HG02588 (cell line): Measurements from ENCODE around the gene DOCK2.
A peak's percentile ranks its signal among the peaks of the same experiment; 100 is the strongest.
"Not testable (repeated sequence)": the region's sequence is repeated elsewhere in the genome, so short reads cannot be mapped to it uniquely, and the experiment has no call there.

Source experiments
- ATAC-seq: cut with Tn5 transposase; IDR thresholded peaks from one replicate; pipeline ENCODE4 v1.9.1; 2021; ENCODE audit warnings: mild to moderate bottlenecking, moderate library complexity; ENCODE audit not compliant: unreplicated experiment

Gene DOCK2

DNA sequence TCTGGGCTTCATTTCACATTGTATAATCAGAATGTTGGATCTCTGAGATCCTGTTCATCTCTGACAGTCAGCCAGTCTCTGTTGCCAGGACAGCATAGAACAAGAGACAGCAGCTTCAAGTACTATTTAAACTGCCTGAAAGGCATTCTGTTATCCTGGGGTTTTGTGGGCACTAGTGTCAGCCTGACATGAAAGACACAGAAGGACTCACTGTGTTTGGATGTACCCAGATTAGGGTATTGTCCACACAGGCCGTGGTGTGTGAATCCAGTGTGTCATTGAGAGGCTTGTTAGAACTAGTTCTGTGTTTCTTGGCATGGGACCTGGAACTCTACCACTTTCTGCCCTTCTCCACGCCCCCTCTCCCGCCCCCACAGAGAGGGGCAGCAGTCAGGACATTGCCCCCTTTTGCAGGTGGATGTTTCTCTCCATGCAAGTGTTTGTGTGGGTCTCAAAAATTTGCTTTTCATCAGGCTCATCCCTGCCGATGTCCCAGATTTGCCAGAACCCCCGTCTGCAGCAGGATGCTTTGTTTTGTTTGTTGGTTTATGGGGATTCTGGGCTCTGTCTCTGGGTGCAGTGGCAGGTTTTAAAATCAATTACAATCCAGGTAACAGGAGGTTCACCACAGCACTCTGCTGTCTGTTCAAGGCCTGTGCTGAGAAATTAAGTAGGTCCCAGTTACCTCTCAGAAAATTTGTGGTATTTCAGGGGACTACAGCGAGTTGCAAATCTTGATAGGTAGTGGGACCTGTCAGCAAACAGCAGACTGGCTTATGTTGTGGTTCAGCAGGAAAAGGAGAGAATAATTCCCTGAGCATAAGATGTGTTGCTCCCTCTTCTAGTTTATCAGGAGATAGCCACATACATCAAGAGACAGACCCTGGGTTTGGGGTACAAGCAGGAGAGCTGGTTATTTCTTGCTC lies 144.6 kb downstream of the DOCK2 start:
- ATAC-seq: no peak

- no peak for ATAC-seq
Measured at GRCh38 chr5:169785771-169786618, 148.9 kb downstream of the DOCK2 start.

DNA sequence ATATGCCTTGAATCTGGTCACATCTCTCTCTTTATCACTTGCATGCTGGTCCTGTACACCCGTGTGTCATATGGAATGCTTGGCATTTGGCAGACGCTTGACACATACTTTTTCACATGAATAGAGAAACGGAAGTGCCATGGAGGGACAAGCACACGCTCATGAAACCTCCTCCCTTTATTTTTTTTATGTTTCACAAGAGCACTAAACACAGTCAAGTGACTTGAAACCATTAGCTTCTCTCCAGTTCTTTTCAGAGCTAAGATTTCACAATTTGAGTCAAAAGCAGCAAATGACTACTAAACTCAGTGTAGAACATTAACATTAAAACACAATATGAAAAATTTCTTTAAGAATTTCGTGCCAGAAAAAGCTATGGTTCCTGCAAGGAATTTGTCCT lies 151.1 kb downstream of the DOCK2 start:
- ATAC-seq: no peak

- no peak for ATAC-seq
Measured at GRCh38 chr5:169789417-169789940, 152.4 kb downstream of the DOCK2 start.

DNA sequence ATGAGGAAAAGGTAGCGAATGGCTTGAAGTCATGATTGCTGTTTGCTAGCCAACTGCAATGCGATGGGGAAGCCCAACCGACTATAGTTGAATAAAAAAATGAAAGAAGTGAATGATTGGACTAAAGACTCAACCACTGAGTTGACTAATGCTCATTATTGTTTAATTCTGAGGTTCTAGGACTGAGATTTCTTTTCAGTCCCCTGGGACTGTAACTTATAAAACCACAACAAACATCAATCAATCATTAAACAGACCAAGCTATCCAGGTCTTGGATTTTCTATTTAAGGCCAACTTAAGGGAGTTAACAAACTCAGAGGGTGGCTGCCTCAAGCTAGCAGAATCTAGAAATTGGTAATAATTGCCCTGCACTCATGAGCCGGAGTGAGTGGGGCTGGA lies 154.2 kb downstream of the DOCK2 start:
- no peak for ATAC-seq

DNA sequence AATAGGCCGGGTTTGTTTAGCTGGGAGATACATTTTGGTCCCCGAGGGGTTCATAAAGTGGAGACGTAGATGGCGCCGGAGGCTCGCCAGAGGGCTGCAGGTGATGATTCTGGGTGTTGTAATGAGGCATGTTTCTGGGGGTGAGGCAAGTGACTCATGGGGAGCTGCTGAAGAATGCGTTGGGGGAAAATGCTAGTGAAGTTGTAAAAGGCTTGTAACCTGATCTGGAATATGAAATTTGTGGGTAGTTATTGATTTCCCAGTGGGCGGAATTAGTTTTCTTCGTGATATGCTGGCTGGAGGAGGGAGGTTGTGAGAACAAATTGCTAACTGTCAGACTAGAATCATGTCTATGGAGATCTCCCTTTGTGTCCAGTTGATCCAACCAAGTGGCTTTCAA lies 158.3 kb downstream of the DOCK2 start:
- ATAC-seq: no peak

- ATAC-seq: no peak
Measured at GRCh38 chr5:169796731-169797130, 159.7 kb downstream of the DOCK2 start.

- no peak for ATAC-seq
Measured at GRCh38 chr5:169797577-169797976, 160.5 kb downstream of the DOCK2 start.

- no peak for ATAC-seq
Measured at GRCh38 chr5:169798438-169798837, 161.4 kb downstream of the DOCK2 start.

DNA sequence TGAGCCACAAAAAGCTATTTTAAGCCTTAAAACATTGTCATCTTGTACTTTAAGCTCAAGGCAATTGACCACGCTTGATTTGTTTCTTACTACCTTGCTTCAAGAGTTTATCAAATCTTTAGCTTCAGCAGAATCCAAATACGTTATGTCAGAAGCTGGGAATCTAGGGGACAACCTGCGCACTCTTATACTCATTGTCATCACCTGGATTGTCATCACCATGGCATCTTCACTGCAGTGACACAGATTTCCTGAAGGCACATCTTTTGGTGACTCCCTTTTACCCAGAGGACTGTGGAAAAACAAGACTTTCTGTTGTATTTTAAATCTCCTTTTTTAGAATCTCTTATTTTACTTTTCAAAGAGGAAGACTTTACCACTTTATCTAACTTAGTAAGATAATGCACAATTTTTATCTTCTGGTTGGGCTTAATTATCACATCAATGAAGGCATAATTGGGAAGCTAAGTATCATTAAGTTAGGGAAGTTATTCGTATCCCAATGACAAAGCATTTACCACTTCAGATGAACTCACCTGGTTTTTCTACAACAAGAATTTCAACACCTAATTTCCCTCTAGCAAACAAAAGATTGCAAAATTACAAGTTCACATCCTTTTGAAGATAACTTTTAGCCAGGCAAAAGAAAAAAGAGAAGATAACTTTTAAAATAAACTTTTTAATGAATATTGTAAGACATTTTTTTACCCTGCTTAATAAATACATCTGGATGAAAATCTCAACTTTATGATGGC lies 162.0 kb downstream of the DOCK2 start:
- ATAC-seq: no peak

DNA sequence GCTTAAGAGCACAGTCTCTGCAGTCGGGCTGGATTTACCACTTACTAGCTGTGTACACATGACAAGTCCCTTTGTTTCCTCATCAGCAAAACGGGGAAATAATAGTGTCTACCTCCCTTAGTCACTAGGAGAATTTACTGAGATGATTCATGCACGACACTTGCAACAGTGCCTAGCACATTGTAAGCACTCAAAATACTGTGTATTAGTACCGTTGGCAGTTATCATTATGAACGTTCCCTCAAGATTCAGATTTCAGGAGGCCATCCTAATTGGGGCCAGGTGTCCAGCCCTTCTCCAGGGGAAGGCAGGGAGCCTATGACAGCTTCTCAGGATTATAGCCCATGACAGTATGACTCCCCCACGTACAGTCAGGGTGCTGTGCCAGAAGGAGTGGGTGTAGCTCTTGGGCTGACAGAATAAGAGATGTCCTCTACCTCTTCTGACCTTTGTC lies 164.3 kb downstream of the DOCK2 start:
- no peak for ATAC-seq

DNA sequence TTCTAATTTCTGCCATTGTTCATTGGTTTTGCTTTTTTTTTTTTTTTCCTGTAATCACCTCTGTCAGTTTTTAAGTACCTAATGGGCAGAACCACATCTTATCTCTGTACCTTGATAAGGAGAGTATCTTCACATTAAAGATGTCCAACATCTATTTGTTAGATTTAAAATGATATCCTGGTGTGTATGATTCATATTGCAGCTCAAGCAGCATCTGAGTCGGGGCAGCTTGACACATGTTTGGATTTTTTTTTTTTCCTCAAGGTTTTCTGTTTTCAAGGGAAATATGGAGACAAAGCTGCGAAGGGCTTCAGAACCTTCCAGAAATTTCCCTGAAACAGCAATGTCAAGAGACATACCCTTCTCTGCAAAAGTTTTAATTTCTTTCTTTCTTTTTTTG lies 164.7 kb downstream of the DOCK2 start:
- ATAC-seq: no peak

DNA sequence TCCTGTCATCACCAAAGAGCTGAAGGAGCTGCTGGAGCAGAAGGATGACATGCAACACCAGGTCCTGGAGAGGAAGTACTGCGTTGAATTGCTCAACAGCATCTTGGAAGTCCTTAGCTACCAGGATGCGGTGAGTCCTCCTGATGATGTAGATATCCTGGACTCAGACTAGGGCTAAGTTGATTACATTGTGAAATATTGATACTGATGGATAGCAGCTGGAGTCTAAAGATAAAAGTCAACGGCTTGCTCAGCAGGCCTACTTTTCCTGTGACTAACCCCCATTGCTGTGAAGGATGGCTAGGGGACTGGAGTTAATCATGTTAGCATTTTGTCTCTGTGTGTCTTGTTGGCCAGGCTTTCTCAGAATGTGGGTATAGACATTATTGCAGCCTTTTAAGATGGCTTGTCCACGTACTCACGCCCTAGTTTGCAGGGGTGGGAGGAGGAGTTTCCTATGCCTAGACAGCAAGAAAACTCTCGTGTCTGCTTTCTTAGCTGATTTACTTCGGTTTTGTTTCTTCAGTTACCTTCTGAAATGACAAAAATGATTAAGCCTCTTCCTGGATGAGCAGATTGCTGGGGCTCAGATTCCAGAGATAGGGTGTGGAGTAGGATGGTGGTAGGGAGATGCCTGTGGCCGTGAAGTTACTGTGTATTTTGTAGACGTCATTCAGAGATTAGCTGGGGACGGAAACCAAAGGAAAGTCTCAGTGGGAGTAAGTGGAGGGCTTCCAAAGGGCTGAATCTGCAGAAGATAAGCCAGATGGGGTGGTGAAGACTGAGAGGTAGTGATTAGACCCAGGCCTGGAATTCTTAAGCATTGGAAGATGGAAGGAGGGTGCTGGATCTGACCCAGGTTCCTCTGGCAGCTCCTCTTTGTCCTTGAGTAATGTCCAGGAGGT lies 166.3 kb downstream of the DOCK2 start:
- ATAC-seq: no peak

GRCh38 chr5:169804861-169805260 lies 167.8 kb downstream of the DOCK2 start:
- ATAC-seq: no peak

DNA sequence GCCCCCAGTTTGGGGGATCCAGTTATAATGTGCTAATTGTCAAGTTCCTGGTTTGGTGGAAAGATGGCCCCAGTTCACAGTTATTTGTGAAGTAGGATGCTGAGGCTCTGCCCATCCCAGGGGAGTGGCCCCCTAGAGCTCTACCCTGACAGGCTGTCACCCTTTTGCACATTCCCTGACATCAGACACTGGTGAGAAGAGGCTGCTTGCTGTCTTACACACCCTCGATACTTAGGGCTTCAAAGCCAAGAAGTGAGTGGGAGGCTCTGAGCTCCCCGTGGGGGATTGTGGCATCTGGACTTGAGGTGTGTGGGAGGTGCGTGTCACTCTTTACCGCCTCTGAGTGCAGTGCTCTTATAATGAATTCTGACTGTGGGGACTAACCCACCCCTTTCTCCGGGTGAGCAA lies 168.5 kb downstream of the DOCK2 start:
- peak; percentile 81 for ATAC-seq

DNA sequence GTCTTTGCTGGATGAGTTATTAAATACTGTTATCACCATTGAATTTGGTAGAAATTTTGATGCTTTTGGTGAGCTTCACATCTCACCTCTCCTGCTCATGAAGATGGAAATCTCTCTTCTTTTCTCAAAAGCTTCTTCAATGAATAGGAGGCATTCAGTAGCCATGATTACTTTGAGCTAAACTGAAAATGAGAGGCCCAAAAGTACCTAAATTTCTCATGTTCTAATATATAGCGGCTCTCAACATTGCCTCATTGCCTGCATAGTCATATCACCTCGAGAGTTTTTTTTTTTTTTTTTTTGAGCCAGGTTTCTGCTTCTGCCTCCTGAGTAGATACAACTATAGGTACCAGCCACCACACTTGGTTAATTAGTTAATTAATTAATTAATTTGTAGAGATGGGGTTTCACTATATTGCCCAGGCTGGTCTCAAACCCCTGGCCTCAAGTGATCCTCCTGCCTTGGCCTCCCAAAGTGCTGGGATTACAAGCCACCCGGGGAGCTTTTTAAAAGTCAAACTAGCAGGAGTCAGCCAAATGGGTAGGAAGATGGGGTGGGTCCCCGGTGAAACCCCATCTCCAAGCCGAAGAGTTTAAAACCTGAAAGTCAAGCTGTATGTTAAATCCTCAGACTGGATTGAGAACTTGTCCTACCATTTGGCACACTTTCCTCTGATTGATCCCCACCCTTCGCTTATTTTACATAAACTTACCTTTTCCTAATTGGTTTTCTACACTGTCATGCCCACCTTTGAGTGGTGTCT lies 169.0 kb downstream of the DOCK2 start:
- ATAC-seq: peak; percentile 56

DNA sequence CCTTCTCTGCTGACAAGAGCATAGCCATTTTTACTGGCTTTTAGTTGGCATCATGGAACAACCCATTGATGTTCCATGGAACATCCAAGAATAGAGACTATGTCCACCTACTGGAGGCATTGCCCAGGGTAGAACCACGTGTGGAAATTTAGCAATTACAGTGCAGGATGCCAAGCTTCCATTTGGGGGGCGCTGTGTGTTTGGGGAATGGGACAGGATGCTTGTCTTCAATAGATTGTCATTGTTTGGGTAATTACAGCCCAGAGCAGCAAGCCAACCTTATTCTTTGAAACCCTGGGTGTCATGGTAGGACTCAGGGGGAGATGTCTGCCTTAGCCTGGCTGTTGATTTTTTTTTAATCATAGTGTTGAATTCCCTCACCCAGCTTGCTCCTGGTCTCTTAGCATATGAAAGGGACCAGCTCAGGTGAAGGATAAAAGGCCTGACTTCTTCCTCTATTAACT lies 171.1 kb downstream of the DOCK2 start:
- no peak for ATAC-seq

- ATAC-seq: not testable (repeated sequence)
Measured at GRCh38 chr5:169808880-169809279, 171.8 kb downstream of the DOCK2 start.

GRCh38 chr5:169809281-169809680 lies 172.2 kb downstream of the DOCK2 start:
- ATAC-seq: no peak
